Activated B cell treated with CpG ODN at 0.5 μM for 24 hours (primary cell): ENCODE data around the gene SMCP. TPM values are rescaled to one million over a fixed set of nuclear protein-coding genes. Genes with fewer than 3 reads are reported as not detected.

Experiments
- ATAC-seq: fragments of 200-7000 bp; cut with Tn5 transposase; one replicate; pipeline ENCODE4 v1.10.0; 2021; ENCODE audit warnings: low read depth, mild to moderate bottlenecking, moderate library complexity
- CTCF ChIA-PET: fragments of 350-600 bp; sonication (Branson Sonifier 250); formaldehyde crosslinking; loops from one replicate; lab custom pipeline; 2021; ENCODE audit warnings: antibody characterized with exemption; lab: Charles Lee
- POLR2A ChIA-PET: fragments of 350-600 bp; sonication (Branson Sonifier 250); formaldehyde crosslinking; loops from one replicate; lab custom pipeline; 2021; ENCODE audit warnings: antibody characterized with exemption; lab: Charles Lee
- DNase-seq: peaks from one replicate; pipeline ENCODE4 v3.0.0; 2022
- H3K27ac Mint-ChIP-seq: one replicate; pipeline ENCODE4 v1.8.0; 2020; ENCODE audit warnings: mixed read lengths
- H3K27me3 Mint-ChIP-seq: one replicate; pipeline ENCODE4 v1.8.0; 2021; ENCODE audit warnings: mixed read lengths
- H3K36me3 Mint-ChIP-seq: one replicate; pipeline ENCODE4 v1.8.0; 2021; ENCODE audit warnings: low read depth, mixed read lengths
- H3K4me1 Mint-ChIP-seq: one replicate; pipeline ENCODE4 v1.8.0; 2021; ENCODE audit warnings: mixed read lengths
- H3K4me3 Mint-ChIP-seq: one replicate; pipeline ENCODE4 v1.8.0; 2020; ENCODE audit warnings: mild to moderate bottlenecking, mixed read lengths
- H3K9me3 Mint-ChIP-seq: one replicate; pipeline ENCODE4 v1.8.0; 2020; ENCODE audit warnings: mixed read lengths
- CTCF ChIP-seq: fragments of 200-600 bp; IDR thresholded peaks from one replicate; pipeline ENCODE4 v1.8.0; 2022; ENCODE audit warnings: antibody characterized with exemption, mild to moderate bottlenecking
- intact Hi-C: fragments of 100-400 bp; cut with micrococcal nuclease; formaldehyde crosslinking; loops from one replicate; pipeline ENCODE4 v1.15.1; 2024
- total RNA-seq: library from RNA; stranded (reverse); gene quantifications from 2 replicates; pipeline ENCODE4 v1.2.3, GENCODE V29; 2022

The SMCP gene
- total RNA-seq, 1 donor from 2014 or later, result not detected

DNA sequence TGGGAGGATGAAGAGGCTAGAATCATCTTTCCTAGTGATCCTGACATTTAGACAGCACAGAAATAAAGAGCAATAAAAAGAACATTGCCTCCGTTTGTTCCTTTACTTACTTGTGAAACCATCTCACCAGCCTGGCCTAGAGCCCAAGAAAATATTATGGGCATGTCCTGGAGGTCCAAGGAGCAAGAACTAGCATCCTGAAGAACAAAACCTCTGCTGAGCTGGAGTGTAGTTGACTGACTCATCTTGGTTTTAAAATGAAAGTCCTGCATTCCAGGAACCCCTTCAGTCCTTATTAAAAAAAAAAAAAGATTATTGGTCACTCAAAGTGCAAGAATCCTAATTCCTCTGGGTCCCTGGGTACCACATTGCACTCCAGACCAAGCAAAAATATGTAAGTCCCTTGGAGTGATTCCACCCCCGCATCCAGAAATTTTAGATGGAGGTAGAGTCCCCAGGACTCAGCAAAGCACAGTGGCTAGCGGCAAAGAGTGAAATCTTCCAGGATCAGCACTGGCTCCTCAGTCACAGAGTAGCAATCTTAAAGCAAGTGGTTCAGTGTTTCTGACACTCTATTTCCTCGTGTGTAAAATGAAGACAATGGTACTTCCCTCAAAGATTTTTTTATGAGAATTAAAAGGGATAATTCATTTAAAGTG is 7.0 kb downstream of the SMCP start:
- POLR2A ChIA-PET, result no interaction called here
- no peak for TF ChIP-seq CTCF
- H3K9me3 Mint-ChIP-seq, result no peaks in the 10 kb centered on the region
- no peak overlapping the region for H3K27ac Mint-ChIP-seq
- no peaks in the 10 kb centered on the region for H3K4me1 Mint-ChIP-seq
- CTCF ChIA-PET, result no interaction called here
- intact Hi-C loops, result no loop called here
- no peaks in the 10 kb centered on the region for H3K27me3 Mint-ChIP-seq
- H3K4me3 Mint-ChIP-seq, result no peak overlapping the region
- no peak for DNase-seq
- ATAC-seq, result no peak
- no peaks in the 10 kb centered on the region for H3K36me3 Mint-ChIP-seq

DNA sequence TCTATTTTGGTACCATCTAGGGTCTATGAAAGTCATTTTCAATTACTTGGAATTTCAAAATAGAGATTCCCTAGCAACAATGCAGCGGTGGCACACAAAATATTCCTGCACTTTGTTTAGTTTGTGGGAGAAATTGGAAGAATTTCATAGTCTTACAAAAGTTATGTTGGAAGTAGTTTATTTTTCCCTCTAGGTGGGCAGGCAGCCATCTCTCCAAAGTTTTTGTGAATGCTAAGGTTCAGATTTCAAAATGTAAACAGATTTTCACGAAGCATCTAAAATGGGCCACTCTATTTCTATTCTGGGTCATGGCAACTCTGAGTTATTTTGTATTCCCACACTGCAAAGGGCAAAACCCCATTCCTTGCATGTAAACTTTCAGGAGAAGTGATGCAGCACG is 8.0 kb downstream of the SMCP start:
- TF ChIP-seq CTCF, result no peak
- H3K27ac Mint-ChIP-seq, result no peak overlapping the region

DNA sequence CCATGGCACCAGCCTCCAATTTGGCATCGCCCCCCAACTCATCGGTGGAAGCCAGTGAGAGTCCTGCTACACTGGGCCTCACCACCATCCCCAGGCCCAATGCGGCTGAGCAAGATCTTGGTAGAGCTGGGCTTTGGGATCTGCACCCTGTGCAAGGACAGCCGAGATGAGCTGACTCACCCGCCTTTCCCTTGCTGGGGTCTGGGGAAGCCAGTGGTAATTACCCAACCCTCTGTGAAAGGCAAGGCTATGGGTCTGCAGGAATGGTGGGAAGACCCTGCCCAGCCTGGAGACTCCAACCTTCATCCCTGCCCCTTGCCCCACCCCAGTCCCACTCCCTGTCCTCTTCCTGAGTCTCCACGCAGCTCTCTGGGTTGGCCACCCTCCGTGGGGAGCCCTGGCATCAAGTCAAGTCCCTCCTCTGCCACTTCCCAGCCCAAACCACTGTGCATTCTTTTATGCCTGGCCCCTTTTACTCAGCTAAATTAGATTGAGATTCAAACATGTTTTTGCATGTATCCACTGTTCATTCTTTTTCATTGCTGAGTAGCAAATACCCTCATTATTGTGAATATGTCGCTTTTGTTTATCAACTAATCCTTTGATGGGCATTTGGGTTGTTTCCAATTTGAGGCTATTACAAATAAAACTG is 8.8 kb downstream of the SMCP start:
- intact Hi-C loops, result no loop called here
- ATAC-seq, result no peak
- no peak for DNase-seq
- H3K27me3 Mint-ChIP-seq, result peaks cover 4% of the 10 kb centered on the region
- CTCF ChIA-PET, result no interaction called here
- H3K36me3 Mint-ChIP-seq, result no peaks in the 10 kb centered on the region
- no peak overlapping the region for H3K4me3 Mint-ChIP-seq
- POLR2A ChIA-PET, result no interaction called here
- no peak for TF ChIP-seq CTCF
- H3K27ac Mint-ChIP-seq, result no peak overlapping the region
- H3K4me1 Mint-ChIP-seq, result no peaks in the 10 kb centered on the region
- no peaks in the 10 kb centered on the region for H3K9me3 Mint-ChIP-seq

More for the DNA sequence above, 8.0 kb downstream of the SMCP start:
- H3K9me3 Mint-ChIP-seq, result no peaks in the 10 kb centered on the region
- no peaks in the 10 kb centered on the region for H3K36me3 Mint-ChIP-seq
- CTCF ChIA-PET, result no interaction called here
- POLR2A ChIA-PET, result no interaction called here
- no peaks in the 10 kb centered on the region for H3K27me3 Mint-ChIP-seq
- intact Hi-C loops, result no loop called here
- ATAC-seq (no peak), DNase-seq (no peak)
- H3K4me3 Mint-ChIP-seq, result no peak overlapping the region
- no peaks in the 10 kb centered on the region for H3K4me1 Mint-ChIP-seq

DNA sequence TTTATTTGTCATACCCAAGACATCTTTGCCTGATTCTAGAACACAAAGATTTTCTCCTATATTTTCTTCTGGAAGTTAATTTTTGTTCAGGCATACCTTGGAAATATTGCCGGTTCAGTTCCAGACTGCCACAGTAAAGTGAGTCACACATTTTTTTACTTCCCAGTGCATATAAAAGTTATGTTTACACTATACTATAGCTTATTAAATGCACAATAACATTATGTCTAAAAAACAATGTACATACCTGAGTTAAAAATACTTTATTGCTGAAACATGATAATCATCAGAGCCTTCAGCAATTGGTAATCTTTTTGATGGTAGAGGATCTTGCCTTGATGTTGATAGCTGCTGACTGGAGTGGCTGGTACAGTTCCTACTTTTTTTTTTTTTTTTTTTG is 10.0 kb downstream of the SMCP start:
- Mint-ChIP-seq H3K4me3 (no peak overlapping the region), H3K27ac (no peak overlapping the region), H3K4me1 (no peaks in the 10 kb centered on the region), H3K27me3 (peaks cover 4% of the 10 kb centered on the region), H3K9me3 (no peaks in the 10 kb centered on the region), H3K36me3 (no peaks in the 10 kb centered on the region)
- no peak for DNase-seq
- ChIA-PET CTCF (no interaction called here), POLR2A (interaction anchor here (0.8 kb wide), 1 partner anchor 357 kb away, joined by 6 read pairs; no protein-coding TSS in a partner anchor)
- no peak for ATAC-seq
- TF ChIP-seq CTCF, result no peak
- intact Hi-C loops, result no loop called here

GRCh38 chr1:152899027-152899426 is 20.9 kb downstream of the SMCP start:
- no peak overlapping the region for H3K4me3 Mint-ChIP-seq
- no peaks in the 10 kb centered on the region for H3K4me1 Mint-ChIP-seq
- ChIA-PET POLR2A (no interaction called here), CTCF (no interaction called here)
- DNase-seq, result no peak
- H3K27me3 Mint-ChIP-seq, result peaks cover 27% of the 10 kb centered on the region
- no peak for TF ChIP-seq CTCF
- intact Hi-C loops, result no loop called here
- H3K9me3 Mint-ChIP-seq, result no peaks in the 10 kb centered on the region
- no peak overlapping the region for H3K27ac Mint-ChIP-seq
- ATAC-seq, result no peak
- H3K36me3 Mint-ChIP-seq, result no peaks in the 10 kb centered on the region
